NCI-H526 treated with DMSO at 0.1 percent for 48 hours (cell line): ENCODE measurements around the gene DNAH17.

Experiments used
- DNase-seq: peaks from one replicate; lab custom pipeline; 2025; lab: John Stamatoyannopoulos, UW

DNAH17 gene

GRCh38 chr17:78390241-78391050, 186.8 kb downstream of the DNAH17 start:
- no peak for DNase-seq

GRCh38 chr17:78387977-78388941, 188.9 kb downstream of the DNAH17 start:
- DNase-seq, result no peak

GRCh38 chr17:78384479-78385175, 192.6 kb downstream of the DNAH17 start:
- DNase-seq, result no peak

GRCh38 chr17:78383725-78384471, 193.3 kb downstream of the DNAH17 start:
- DNase-seq, result no peak

- no peak for DNase-seq
Measured at GRCh38 chr17:78381601-78382232, 195.5 kb downstream of the DNAH17 start.

- DNase-seq, result no peak
Measured at GRCh38 chr17:78380370-78380769, 196.8 kb downstream of the DNAH17 start.

- no peak for DNase-seq
Measured at GRCh38 chr17:78379131-78379491, 198.1 kb downstream of the DNAH17 start.

GRCh38 chr17:78378225-78379130, 198.7 kb downstream of the DNAH17 start, which contains the start of gene PGS1:
Gene PGS1 (plus strand): TSS chr17:78378649. CDS start chr17:78378666, 17 bp downstream.
- DNase-seq, result peak; percentile 31

GRCh38 chr17:78377858-78378224, 199.4 kb downstream of the DNAH17 start:
- no peak for DNase-seq

GRCh38 chr17:78376161-78376560, 201.0 kb downstream of the DNAH17 start:
- DNase-seq, result no peak

- no peak for DNase-seq
Measured at GRCh38 chr17:78375401-78376151, 201.6 kb downstream of the DNAH17 start.

- no peak for DNase-seq
Measured at GRCh38 chr17:78374631-78375274, 202.4 kb downstream of the DNAH17 start.

GRCh38 chr17:78374189-78374588, 203.0 kb downstream of the DNAH17 start:
- no peak for DNase-seq
